Panc1 (cell line): Measurements from ENCODE around the gene ST7L. TPM values are rescaled to one million over a fixed set of nuclear protein-coding genes. Genes with fewer than 3 reads are reported as not detected.

Source experiments
- ATAC-seq: fragments of 200-7000 bp; cut with Tn5 transposase; 2 replicates; pipeline ENCODE4 v1.9.1; 2020; ENCODE audit warnings: mild to moderate bottlenecking, moderate library complexity
- BruUV-seq: library from RNA; stranded (reverse); fragments of 400-500 nt; replicated peaks from 2 replicates; lab custom pipeline; 2021; lab: Mats Ljungman, UMichigan
- CTCF ChIA-PET: fragments of 300-600 bp; sonication (Branson Sonifier 250); formaldehyde crosslinking; loops from one replicate; lab custom pipeline; 2022; ENCODE audit warnings: antibody characterized with exemption; lab: Charles Lee
- POLR2A ChIA-PET: fragments of 300-600 bp; sonication (Branson Sonifier 250); formaldehyde crosslinking; loops from one replicate; lab custom pipeline; 2022; ENCODE audit warnings: antibody characterized with exemption; lab: Charles Lee
- DNase-seq: peaks from one replicate; pipeline ENCODE4 v3.0.0-alpha.2; 2010; ENCODE audit warnings: low read depth, low spot score
- H3K27ac ChIP-seq: 2 replicates; pipeline ENCODE4 v1.5.1; 2011; ENCODE audit warnings: mild to moderate bottlenecking, low read length, inconsistent platforms
- H3K27me3 ChIP-seq: fragments of 200-500 bp; sonication (Bioruptor generic); 2 replicates; pipeline ENCODE4 v1.6.0; 2014; ENCODE audit warnings: low read length, inconsistent platforms; ENCODE audit not compliant: control insufficient read depth, insufficient read depth
- H3K36me3 ChIP-seq: fragments of 200-500 bp; sonication (Bioruptor generic); 2 replicates; pipeline ENCODE4 v1.5.1; 2014; ENCODE audit warnings: inconsistent platforms, mild to moderate bottlenecking, low read length, moderate library complexity; ENCODE audit not compliant: control insufficient read depth, insufficient read depth
- H3K4me1 ChIP-seq: 2 replicates; pipeline ENCODE4 v1.5.1; 2011; ENCODE audit warnings: inconsistent platforms, mild to moderate bottlenecking, low read length, moderate library complexity; ENCODE audit not compliant: control insufficient read depth, insufficient read depth
- H3K4me3 ChIP-seq, 2 experiments: 2 replicates each; pipeline ENCODE4 v1.5.1; 2011 to 2012; ENCODE audit warnings: low read depth in 2 of 2, low read length in 2 of 2, mild to moderate bottlenecking in 2 of 2, inconsistent platforms in 1 of 2, moderate library complexity in 1 of 2
- H3K9me3 ChIP-seq: fragments of 200-500 bp; sonication (Bioruptor generic); 2 replicates; pipeline ENCODE4 v1.5.1; 2014; ENCODE audit warnings: low read depth, mild to moderate bottlenecking, inconsistent platforms, low read length, moderate library complexity; ENCODE audit not compliant: control insufficient read depth, insufficient read depth
- POLR2AphosphoS5 ChIP-seq: IDR thresholded peaks from 2 replicates; pipeline ENCODE4 v1.6.1; 2012; ENCODE audit warnings: mild to moderate bottlenecking, low read depth, low read length, moderate library complexity
- SIN3A ChIP-seq: IDR thresholded peaks from 2 replicates; pipeline ENCODE4 v1.6.1; 2012; ENCODE audit warnings: low read depth, mild to moderate bottlenecking, low read length, moderate library complexity, borderline replicate concordance; ENCODE audit not compliant: insufficient read depth
- TCF7L2 ChIP-seq: IDR thresholded peaks from 2 replicates; pipeline ENCODE4 v1.6.1; 2011; ENCODE audit warnings: mild to moderate bottlenecking, low read depth, low read length, inconsistent platforms
- in situ Hi-C: cut with HindIII; loops from 2 replicates; pipeline ENCODE4 v1.10.0; 2016; ENCODE audit warnings: low sequenced_read_pairs, low pct_unique_long_range_greater_than_20kb
- intact Hi-C: fragments of 100-400 bp; cut with micrococcal nuclease; formaldehyde crosslinking; loops from one replicate; pipeline ENCODE4 v1.10.0; 2022; ENCODE audit not compliant: unreplicated experiment
- total RNA-seq: library from RNA; stranded (reverse); gene quantifications from one replicate; pipeline ENCODE4 v1.2.1, GENCODE V29; 2021; ENCODE audit not compliant: unreplicated experiment
- TF ChIP-seq, protein P1 (sequence below): fragments of 450-650 bp; IDR thresholded peaks from 2 replicates; pipeline ENCODE4 v1.5.1; 2017; ENCODE audit warnings: mild to moderate bottlenecking
- TF ChIP-seq, protein P2 (sequence below), 2 experiments: IDR thresholded peaks; 2 replicates each; pipeline ENCODE4 v1.6.1; 2011 to 2012; ENCODE audit warnings: low read depth in 2 of 2, control low read depth in 1 of 2, low read length in 1 of 2, mild to moderate bottlenecking in 1 of 2, moderate library complexity in 1 of 2; ENCODE audit not compliant: insufficient read depth in 1 of 2

ST7L gene
- total RNA-seq, 1 experiment from 2014 or later, result 13.4 TPM

DNA sequence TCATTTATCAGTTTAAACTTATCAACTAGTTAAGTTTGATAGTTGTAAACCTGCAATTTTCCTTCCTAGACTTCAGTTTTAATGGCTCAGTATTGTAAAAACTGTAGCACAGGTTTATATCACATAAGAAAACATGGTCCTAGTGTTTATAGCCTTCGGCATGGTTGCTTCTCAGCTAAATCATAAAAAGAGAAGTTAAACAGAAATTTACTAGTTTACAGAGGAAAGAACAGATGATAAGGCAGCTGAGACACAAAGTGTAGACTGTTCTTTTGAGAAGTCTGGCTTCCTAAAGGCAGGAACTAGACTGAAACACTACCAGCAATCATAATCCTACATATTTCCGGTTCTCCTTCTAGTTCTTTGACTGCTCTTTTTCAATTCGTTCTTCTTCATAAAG, 70.4 kb downstream of the ST7L start:
- CTCF ChIA-PET, result no interaction called here
- Histone ChIP-seq H3K9me3 (no peaks in the 10 kb centered on the region), H3K4me1 (peaks cover 14% of the 10 kb centered on the region; the same call in 1 of the 2 replicates), H3K4me3 (no peak overlapping the region), H3K27me3 (no peaks in the 10 kb centered on the region), H3K36me3 (no peaks in the 10 kb centered on the region), H3K27ac (no peak overlapping the region)
- BruUV-seq, result no TSS peak
- TF ChIP-seq TCF7L2 (peak; percentile 56; the same call in 1 of the 2 replicates), SIN3A (no peak)
- TF ChIP-seq, protein P1, sequence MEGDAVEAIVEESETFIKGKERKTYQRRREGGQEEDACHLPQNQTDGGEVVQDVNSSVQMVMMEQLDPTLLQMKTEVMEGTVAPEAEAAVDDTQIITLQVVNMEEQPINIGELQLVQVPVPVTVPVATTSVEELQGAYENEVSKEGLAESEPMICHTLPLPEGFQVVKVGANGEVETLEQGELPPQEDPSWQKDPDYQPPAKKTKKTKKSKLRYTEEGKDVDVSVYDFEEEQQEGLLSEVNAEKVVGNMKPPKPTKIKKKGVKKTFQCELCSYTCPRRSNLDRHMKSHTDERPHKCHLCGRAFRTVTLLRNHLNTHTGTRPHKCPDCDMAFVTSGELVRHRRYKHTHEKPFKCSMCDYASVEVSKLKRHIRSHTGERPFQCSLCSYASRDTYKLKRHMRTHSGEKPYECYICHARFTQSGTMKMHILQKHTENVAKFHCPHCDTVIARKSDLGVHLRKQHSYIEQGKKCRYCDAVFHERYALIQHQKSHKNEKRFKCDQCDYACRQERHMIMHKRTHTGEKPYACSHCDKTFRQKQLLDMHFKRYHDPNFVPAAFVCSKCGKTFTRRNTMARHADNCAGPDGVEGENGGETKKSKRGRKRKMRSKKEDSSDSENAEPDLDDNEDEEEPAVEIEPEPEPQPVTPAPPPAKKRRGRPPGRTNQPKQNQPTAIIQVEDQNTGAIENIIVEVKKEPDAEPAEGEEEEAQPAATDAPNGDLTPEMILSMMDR, result no peak
- intact Hi-C loops, result no loop called here
- POLR2A ChIA-PET, result no interaction called here
- DNase-seq (no peak), ATAC-seq (peak; percentile 30; the same call in 1 of the 2 replicates)
- in situ Hi-C loops, result no loop called here

DNA sequence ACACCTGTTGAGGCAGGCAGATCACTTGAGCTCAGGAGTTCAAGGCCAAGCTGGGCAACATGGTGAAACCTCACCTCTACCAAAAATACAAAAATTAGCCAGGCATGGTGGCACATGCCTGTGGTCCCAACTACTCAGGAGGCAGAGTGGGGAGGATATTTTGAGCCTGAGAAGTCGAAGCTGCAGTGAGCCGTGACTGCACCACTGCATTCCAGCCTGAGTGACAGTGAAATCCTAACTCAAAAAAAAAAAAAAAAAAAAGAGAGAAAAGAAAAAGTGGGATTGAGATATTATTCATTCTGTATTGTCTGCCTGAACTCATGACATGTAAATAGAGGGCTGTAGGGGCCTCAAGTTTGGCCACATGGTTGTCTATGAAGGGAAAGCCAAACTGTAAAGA, 72.9 kb downstream of the ST7L start:
- intact Hi-C loops, result no loop called here
- no peak for TF ChIP-seq TCF7L2
- TF ChIP-seq, protein P1, result no peak
- no peak for TF ChIP-seq SIN3A
- no peak for TF ChIP-seq POLR2AphosphoS5
- TF ChIP-seq, protein P2, sequence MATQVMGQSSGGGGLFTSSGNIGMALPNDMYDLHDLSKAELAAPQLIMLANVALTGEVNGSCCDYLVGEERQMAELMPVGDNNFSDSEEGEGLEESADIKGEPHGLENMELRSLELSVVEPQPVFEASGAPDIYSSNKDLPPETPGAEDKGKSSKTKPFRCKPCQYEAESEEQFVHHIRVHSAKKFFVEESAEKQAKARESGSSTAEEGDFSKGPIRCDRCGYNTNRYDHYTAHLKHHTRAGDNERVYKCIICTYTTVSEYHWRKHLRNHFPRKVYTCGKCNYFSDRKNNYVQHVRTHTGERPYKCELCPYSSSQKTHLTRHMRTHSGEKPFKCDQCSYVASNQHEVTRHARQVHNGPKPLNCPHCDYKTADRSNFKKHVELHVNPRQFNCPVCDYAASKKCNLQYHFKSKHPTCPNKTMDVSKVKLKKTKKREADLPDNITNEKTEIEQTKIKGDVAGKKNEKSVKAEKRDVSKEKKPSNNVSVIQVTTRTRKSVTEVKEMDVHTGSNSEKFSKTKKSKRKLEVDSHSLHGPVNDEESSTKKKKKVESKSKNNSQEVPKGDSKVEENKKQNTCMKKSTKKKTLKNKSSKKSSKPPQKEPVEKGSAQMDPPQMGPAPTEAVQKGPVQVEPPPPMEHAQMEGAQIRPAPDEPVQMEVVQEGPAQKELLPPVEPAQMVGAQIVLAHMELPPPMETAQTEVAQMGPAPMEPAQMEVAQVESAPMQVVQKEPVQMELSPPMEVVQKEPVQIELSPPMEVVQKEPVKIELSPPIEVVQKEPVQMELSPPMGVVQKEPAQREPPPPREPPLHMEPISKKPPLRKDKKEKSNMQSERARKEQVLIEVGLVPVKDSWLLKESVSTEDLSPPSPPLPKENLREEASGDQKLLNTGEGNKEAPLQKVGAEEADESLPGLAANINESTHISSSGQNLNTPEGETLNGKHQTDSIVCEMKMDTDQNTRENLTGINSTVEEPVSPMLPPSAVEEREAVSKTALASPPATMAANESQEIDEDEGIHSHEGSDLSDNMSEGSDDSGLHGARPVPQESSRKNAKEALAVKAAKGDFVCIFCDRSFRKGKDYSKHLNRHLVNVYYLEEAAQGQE (IDR thresholded peaks at IDR 0.05; ENCODE audit: insufficient read depth in 1 of 2, low read depth in 2 of 2, low read length in 1 of 2), result no peak
- CTCF ChIA-PET, result no interaction called here

More for the DNA sequence above, 72.9 kb downstream of the ST7L start:
- BruUV-seq, result no TSS peak
- no peak for DNase-seq
- H3K27me3 ChIP-seq, result no peaks in the 10 kb centered on the region
- no peak overlapping the region for H3K4me3 ChIP-seq
- POLR2A ChIA-PET, result no interaction called here
- no peak for ATAC-seq
- H3K4me1 ChIP-seq, result peaks cover 14% of the 10 kb centered on the region; the same call in 1 of the 2 replicates
- no peak overlapping the region for H3K27ac ChIP-seq
- peaks cover 3% of the 10 kb centered on the region; the same call in 1 of the 2 replicates for H3K36me3 ChIP-seq
- no peaks in the 10 kb centered on the region for H3K9me3 ChIP-seq
- in situ Hi-C loops, result no loop called here
